Measurements from ENCODE around the gene MACROH2A2.
"Not testable (repeated sequence)": the region's sequence is repeated elsewhere in the genome, so short reads cannot be mapped to it uniquely, and the experiment has no call there.

MACROH2A2 gene

DNA sequence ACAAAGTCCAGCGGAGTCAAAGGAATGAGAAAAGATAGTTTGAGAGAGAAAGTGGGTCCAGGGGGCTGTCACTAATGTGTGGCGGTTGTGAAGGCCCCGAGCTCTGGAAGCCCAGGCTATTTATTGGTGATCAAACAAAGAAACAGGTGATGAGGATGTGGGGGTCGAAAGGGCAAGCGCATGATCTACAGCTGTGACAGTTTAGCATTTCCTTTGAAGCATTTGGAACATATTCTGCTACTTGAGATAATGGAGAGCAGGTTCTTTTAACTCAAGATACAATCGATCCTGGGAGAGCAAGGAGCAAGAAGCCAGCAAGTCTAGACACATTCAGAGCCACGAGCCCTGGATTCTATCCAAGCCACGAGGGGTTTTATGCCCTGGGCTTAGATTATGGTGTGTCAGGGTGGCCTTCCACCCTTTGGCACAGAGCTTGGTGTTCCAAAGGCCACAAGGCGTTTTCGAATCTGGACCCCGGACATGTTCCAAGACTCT, 48.5 kb downstream of the MACROH2A2 start:
- DNase-seq (ENCODE audit: low read depth in 2 of 2) = not testable (repeated sequence)

DNA sequence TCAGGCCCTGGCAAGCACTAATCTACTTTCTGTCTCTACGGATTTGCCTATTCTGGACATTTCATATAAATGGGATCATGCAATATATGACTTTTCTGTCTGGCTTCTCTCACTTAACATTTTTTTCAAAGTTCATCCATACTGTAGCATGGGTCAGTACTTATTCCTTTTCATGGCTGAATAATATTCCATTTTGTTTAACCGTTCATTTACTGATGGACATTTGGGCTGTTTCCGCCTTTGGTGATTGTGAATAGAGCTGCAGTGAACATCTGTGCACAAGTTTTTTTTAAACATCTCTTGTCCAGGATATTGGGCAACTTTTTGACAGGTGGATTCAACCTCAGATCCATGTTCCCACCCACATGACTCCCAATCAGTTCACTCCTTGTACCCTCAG, 49.0 kb downstream of the MACROH2A2 start:
- no peak for DNase-seq (ENCODE audit: low read depth in 2 of 2)

DNA sequence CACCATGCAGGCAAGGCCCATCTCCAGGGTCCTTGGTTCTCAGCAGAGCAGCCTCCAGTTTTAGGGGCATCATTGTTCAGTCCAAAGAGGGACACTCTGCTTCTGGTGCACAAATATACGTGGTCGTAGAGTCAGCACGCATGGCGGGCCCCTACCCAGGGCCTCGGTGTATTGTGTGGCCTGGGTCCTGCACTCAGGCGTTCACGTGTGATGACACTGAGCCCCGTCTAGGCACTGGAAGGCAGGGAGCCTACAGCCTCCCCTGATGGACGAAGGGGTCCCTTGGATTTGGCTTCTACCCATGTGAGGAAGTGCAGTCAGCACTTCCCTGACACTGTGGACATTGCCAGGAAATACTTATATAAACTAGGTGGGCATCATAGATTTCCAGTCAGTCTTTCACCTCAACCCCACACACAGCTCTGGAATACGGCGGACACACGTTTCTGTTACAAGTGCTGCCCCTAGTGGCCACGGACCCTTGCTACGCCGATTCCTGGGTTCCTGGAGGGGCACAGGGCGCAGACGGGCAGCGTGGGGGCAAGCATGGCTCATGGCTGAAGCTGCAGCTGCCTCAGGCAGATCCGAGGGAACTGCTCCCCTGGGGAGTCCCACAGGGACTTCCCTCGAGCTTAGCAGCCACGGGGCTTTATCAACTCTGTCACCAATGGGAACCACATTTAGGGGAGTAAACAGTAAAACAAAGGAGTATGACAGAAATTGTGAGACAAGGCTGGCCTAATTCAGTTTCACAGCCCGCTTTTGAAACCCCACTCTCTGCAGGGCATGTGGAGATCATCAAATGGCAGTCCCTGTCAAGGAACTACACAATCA, 54.5 kb downstream of the MACROH2A2 start:
- DNase-seq (ENCODE audit: low read depth in 2 of 2) = peak in 1 of 2 donors; percentile 10

DNA sequence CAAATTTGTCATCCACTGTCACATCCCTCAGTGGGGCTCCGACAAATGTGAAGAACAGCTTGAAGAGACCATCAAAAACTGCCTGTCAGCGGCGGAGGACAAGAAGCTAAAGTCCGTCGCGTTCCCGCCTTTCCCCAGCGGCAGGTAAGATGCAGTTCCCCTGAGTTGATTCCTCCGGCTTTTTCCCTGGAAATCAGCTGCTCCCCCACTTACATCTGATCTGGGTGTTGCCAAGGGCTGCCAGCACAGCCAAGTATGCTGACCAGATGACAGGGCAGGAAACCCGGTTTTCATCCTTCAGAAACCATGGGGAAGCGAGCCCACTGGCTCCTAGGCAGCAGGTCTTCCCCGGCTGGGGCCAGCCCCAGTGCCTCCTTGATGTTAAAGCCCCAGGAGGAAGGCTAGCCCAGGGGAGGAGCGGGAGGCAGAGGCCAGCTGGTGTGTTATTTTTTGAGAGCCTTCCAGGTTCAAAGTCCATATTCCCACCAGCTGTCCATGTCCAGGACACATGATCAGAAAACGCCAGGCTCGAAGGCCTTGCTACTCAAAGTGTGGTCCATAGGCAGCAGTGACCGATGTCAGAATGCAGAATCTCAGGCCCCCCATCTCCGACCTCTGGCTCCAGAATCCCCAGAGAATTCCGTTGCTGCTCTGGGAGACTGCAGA, 56.6 kb downstream of the MACROH2A2 start:
- no peak for DNase-seq (ENCODE audit: low read depth in 2 of 2)

DNA sequence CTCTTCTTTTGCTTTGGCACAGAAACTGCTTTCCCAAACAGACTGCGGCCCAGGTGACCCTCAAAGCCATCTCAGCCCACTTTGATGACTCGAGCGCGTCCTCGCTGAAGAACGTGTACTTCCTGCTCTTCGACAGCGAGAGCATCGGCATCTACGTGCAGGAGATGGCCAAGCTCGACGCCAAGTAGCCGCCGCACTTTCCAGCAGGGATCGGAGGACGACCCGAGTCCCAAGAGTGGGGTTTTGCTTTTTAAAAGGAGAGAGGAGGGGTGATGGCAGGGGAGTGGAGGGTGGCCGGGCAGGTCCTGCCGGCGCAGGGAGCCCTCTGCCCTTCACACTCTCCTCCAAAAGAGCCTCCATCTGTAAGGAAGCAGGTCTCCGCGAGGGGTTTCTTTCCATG, 58.9 kb downstream of the MACROH2A2 start:
- no peak for DNase-seq (ENCODE audit: low read depth in 2 of 2)

DNA sequence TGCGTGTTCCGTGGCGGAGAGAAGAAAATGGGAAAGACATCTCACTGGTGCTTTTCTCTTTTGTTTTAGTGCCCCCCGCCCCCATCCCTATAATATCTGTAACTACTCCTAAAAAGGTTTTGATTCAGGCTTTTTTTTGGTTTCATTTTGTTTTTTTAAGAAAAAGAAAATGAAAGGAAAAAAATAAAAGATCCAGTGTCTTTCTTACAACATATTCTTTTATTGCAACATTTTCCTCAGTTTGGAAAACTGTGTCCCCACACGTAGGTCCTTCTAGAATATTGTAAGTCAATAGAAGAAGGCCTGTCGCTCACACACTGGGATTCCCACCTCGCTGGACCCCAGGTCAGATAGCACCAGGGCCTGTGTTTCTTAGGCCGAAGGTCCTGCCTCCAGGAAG, 59.4 kb downstream of the MACROH2A2 start:
- DNase-seq (ENCODE audit: low read depth in 2 of 2) = no peak

DNA sequence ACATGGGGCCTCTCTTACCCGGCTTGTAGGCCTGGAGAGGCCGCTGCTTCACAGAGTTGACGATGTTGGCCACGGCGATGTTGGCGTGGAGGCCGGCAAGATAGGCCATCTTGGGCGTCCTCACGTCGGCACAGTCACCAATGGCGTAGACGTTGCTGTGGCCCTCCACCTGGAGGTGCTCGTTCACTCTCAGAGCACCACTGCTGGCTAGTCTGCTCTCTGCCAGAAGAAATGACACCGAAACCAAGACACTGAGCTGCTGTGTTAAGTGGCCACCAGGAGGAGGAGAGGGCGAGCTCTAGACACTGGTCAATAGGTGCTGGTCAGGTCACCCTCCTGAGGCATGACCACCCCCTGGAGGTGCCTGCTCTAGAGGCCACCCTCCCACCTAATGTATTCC, 62.3 kb downstream of the MACROH2A2 start:
- no peak for DNase-seq (ENCODE audit: low read depth in 2 of 2)

DNA sequence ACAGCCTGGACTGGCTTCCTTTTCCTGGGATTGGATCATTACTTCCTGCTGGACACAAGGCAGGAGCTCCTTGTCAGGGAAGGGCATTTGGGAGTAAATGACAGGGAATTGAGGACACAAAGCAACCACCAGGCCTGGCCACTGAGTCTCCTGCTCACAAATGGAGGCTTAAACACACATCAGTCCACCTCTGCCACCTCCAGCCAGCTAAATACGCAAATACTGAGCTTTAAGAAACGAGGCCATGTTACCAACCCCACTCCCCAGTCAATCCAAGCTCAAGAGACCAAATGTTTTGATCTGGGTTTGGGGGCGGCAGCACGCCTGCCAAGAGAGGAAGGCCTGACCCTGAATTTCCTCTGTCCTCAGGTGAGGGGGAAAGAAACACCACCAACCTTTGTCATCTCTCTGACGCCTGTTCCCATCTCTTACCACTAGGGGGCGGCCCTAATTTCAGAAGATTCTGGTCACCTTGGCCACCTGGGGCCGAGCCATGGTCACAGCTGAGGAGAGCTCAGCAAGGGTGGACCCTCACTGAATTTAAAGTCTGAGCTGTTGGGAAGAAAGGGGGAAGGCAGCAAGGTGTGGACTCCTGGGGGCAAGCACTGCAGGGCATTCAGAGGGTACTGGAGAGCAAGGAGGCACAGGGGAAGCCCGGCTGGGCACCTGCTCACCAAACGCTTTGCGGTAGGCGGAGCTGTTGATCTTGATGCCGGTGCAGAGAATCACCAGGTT, 63.5 kb downstream of the MACROH2A2 start:
- DNase-seq (ENCODE audit: low read depth in 2 of 2) = peak; percentile 22 to 49

DNA sequence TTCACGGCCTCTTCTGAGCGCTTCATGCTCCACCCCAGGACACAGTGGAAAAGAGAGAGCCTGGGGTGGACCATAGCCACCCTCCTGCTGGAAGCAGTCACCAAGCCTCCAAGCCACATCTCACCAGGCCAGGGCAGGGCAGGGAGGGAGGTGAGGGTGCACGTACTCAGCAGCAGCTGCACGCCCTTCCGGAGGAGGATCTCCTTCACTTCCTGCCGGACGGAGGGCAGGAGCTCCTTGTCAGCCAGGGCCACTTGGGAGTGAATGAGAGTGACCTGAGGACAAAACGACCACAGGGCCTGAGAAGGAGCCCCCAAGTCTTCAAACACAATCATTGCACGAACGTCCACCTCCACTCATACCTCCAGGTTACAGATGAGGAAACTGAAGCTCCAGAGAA, 65.0 kb downstream of the MACROH2A2 start:
- DNase-seq (ENCODE audit: low read depth in 2 of 2) = no peak

DNA sequence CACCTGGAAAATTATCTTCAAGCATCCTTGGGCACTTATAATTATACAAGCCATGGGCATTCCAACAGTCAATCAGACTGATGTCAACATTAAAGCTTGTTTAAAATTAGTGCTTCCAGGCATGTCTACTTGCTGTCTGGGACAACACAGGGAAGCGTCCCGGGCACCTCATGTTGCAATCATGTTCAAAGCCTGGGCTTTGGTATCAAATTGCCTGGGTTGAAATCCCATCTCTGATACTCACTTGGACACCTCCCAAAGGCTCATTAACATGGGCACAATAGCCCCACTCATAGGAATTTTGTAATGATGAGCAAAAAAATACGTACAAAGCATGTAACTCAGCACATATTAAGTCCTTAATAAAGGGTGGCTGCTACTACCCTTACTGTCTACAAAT, 65.5 kb downstream of the MACROH2A2 start:
- DNase-seq (ENCODE audit: low read depth in 2 of 2) = no peak

DNA sequence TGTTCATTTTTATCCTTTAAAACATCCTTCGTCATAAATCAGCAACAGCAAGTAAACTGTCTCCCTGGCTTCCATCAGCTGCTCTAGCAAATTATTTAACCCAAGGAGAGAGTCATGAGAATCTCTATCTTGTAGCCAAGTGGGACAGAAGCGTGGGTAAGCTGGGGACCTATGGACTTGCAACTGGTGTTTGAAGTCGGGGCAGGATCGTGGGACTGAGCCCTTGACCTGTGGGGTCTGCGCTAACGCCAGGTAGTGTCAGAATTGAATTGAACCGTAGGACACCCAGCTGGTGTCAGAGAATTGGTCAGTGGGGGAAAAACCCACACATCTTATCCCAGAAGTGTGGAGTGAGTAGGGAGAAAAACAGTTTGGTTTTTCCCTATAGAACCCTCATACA, 66.6 kb downstream of the MACROH2A2 start:
- DNase-seq (ENCODE audit: low read depth in 2 of 2) = no peak

DNA sequence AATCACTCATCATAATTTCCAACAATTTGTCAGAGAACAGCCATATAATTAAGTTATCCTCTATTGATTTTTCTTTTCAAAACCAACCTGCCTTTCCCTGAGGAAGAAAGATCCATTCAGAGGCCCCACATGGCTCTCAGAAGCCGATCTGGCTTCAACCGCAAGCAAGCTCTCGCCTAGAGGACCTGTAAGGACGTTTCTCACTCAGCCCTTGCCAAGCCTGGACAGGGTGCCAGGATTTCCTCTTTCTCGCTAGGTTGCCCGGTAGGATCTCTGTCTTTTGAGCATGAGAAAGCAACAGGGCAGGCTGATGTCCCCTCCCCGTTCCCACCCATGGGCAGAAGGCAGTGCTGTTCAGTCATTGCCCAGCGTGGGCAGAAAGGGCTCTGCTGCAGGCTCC, 67.0 kb downstream of the MACROH2A2 start:
- no peak for DNase-seq (ENCODE audit: low read depth in 2 of 2)

DNA sequence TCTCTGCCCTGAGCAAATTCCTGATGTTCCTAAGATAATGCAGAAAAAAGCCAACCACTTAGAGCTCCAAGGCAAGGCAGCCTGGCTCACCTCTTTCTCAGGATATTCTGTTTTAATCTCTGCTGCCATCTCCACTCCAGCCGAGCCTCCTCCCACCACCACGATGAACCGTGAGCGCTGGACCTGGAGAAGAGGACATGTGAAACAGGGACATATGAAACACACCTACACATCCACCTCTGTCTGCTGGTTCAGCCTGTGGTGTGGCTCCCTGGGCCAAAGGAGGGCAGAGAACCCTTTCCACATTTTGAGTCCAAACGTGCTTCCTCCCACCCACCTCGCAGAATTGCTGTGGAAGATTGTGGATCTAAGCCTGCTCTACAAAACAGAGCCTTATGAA, 67.8 kb downstream of the MACROH2A2 start:
- DNase-seq (ENCODE audit: low read depth in 2 of 2) = no peak

DNA sequence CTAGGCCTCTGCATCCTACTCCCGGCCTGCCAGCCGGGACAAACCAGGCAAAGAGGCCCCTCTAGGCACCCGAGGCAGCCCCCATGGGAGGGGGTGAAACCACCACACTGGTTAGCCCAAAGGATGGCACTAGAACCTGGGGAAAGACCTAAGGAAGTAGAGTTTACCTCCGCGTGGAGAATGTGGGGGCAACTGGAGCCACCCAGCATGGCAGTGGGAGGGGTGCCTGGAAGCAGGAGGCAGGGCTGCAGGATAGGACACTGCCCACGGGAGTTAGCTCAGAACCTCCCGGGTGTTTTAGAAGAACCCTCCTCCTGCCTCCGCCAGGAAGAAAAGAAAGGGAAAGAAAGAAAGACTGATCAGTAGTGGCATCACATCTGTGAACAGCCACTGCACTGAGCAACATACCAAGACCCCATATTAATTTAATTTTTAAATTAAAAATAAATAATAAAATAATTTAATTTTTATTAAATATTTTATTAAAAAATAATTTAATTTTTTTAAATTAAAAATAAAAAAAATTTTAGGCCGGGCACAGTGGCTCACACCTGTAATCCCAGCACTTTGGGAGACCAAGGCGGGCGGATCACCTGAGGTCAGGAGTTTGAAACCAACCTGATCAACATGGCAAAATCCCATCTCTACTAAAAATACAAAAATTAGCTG, 68.8 kb downstream of the MACROH2A2 start:
- DNase-seq (ENCODE audit: low read depth in 2 of 2) = no peak

DNA sequence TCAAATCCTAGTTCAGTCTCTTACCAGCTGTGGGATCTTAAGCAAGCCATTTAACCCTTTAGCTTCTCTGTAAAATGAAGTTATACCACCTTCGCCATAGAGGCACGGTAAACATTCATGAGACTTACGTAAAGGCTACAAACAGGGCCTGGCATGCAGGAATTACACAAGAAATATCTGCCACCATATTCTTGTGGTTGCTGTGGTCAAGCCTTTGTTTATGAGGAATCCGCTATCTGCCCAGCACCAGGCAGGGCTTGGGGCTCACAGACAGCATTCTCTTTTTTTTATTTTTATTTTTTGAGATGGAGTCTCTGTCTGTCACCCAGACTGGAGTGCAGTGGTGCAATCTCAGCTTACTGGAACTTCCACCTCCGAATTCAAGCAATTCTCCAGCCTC, 70.1 kb downstream of the MACROH2A2 start:
- DNase-seq (ENCODE audit: low read depth in 2 of 2) = no peak

DNA sequence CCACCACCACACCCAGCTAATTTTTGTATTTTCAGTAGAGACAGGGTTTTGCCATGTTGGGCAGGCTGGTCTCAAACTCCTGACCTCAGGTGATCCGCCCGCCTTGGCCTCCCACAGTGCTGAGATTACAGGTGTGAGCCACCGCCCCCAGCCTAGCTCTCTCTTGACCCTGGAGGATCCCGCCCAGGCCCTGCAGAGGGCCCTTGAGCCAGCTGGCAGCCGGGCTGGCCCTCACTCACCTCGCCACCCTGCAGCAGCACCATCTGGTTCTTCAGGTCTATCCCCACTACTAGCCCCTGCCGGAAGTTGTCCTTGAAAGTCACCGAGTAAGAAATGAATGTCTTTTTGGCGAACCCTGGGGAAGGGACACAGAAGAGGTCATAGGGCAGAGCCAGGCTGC, 70.5 kb downstream of the MACROH2A2 start:
- not testable (repeated sequence) for DNase-seq (ENCODE audit: low read depth in 2 of 2)

DNA sequence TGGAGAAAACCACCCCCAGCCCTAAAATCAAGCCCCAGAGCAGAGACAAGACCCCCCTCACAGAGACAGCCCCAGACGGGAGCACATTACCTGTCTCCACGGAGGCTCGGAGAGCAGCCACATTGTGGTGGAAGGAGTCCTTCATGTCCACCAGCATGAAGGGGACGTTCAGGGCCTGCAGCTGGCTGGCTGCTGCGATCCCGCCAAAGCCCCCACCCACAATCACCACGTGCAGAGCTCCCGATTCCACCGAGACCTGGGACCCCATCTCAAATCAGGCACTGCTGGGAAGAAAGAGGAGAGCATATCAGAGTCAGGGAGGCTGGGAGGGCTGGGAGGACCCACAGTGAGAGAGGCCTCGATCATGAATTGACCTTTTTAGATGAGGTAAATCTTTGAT, 71.2 kb downstream of the MACROH2A2 start:
- no peak for DNase-seq (ENCODE audit: low read depth in 2 of 2)

DNA sequence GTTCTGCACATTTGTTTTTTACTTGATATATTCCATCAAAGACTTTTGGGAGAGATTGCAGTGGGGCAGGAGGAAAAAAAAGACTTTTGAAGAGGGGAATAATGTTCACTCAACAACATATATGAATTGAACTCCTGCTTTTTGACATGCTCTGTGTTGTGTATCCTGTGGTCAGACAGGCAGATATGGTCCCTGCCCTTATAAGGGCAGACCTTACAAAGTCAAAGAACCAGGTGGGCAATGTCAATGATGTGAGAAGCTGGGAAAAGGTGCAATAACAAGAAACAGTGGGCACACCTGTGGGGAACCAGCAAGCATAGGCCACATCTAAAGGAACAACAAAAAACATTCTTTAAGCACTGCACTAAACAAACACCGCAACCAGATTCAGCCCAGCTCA, 71.8 kb downstream of the MACROH2A2 start:
- no peak for DNase-seq (ENCODE audit: low read depth in 2 of 2)

DNA sequence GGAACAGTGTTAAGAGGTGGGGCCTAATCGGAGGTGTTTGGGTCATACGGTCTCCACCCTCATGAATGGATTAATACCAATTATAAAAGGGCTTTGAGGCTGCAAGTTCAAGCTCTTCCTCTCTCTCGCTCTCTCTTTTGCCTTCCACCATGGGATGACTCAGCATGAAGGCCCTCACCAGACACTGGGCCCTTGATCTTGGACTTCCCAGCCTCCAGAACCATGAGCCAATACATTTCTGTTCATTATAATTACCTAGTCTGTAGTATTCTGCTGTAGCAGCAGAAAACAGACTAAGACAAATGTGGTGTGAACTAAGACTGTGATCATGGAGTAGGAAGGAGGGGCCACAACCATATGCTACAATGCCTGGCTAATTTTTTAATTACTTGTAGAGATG, 72.3 kb downstream of the MACROH2A2 start:
- no peak for DNase-seq (ENCODE audit: low read depth in 2 of 2)

DNA sequence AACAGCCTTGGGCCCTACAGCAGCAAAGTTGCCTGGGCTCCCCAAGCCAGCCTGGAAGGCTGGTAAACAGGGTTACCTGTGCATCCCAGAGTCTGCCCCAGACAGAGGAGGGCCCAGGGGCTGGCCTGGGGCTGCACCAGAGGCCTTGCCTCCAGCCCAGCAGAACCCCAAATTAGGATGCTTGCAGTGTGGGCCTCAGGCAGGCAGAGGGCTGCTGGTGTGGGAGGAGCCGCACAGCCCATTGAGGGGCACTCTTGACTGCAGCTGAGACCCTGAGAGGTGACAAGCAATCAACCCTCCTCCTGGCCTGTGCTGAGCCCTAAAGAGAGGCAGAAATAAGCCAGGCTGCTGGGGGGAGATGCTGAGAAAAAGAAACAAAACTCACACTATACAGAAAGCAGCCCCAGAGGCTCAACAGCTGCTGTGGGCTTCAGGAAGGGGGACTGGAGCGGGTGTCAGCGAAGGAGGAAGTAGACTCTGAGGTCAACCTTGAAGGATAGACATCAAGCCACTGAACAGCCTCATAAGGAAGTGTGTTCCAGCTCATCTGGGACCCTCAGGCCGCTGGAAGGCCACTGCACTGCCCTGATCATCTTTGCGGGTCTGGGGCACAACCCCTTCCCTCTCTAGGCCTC, 73.4 kb downstream of the MACROH2A2 start:
- DNase-seq (ENCODE audit: low read depth in 2 of 2) = no peak

DNA sequence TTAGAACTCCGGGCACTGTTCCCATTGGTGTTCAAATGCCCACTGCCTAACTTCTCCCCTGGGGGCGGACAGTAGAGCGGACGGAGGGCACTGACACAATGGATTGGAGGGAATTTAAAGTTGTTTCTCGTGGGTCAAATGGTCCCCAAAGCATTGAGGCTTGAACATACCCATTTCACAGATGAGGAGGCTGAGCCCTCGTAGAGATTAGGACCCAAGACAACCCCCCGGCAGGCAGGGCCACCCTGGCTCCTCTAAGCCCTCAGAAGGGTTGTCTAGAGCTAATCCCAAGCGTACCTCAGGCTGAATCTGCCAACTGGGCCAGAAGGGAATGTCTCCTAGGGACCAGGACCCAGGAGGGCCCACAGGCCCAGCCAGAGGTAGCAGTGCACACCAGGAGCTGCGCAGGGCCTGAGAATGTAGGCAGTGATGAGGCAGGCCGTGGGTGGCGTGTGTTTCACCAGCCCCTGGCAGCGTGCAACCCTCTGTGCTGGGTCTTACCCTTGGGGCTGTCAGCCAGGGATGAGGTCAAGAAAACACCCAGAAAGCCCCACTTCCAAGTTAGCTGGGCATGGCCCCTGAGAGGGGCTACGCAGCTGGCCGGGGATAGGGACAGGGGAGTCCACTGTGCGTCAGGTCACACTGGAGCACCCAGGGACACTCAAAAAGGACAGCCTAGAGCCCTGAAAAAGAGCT, 74.2 kb downstream of the MACROH2A2 start:
- DNase-seq (ENCODE audit: low read depth in 2 of 2) = no peak

Measured in stimulated activated CD4-positive, alpha-beta T cell treated with anti-CD3 and anti-CD28 coated beads, Interleukin-1b, Interleukin-23, amount 100 ng/mL, for 4 hours (primary cell).